NB4 (cell line): Measurements from ENCODE around the gene ZFHX3.

Experiments used
- DNase-seq: peaks from one replicate; pipeline ENCODE4 v3.0.0; 2010; ENCODE audit warnings: low read depth
- H3K4me3 ChIP-seq: one replicate; pipeline ENCODE4 v1.5.1; 2011; ENCODE audit warnings: mild to moderate bottlenecking, low read depth, low read length, moderate library complexity
- CTCF ChIP-seq: IDR thresholded peaks from one replicate; pipeline ENCODE4 v1.5.1; 2012; ENCODE audit warnings: low read depth, low read length
- MAX ChIP-seq: IDR thresholded peaks from 2 replicates; pipeline ENCODE4 v1.6.1; 2011; ENCODE audit warnings: low read depth, low read length
- MYC ChIP-seq: IDR thresholded peaks from 2 replicates; pipeline ENCODE4 v1.6.1; 2011; ENCODE audit warnings: low read depth, low read length
- POLR2A ChIP-seq: IDR thresholded peaks from 2 replicates; pipeline ENCODE4 v1.6.1; 2011; ENCODE audit warnings: mild to moderate bottlenecking; ENCODE audit not compliant: insufficient read length; ENCODE audit errors: extremely low read depth

Gene ZFHX3

DNA sequence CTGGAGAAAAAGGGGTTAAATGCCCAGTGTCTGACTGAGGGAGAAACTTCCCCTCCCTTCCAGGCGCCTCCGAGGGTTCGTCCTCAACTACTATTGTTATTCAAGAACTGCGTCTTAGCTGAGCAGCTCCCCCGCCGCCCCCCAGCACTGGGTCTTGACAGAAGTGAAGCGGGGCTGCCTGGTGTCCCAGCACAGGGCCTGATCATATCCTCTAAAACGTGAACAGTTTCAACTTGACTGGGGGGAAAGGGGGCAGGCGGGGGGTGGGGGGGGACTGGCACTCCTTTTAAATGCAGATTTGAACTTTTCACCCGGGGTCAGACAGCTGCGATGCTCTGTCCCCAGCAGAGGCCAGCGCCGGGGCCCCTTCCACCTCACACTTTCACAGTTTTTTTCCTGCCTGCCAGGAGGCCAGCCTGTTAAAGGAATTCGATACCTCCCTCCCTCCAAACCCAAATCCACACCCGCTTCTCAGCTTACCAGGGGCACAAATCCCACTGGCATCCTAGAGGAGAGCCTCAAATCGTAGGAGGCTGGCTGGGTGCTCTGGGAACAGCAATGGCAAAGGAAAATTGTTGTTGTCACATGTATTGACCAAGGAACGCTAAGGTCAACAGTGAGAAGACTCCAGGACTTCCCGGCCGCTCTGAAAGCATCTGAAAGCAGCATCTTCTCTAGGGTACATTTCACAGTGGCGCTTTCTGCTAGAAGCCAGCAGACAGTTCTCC lies 14.5 kb downstream of the ZFHX3 start:
- no peak for TF ChIP-seq CTCF
- TF ChIP-seq MAX, result no peak
- no peak for TF ChIP-seq POLR2A
- no peak for TF ChIP-seq MYC
- DNase-seq, result no peak
- no peak overlapping the region for H3K4me3 ChIP-seq

DNA sequence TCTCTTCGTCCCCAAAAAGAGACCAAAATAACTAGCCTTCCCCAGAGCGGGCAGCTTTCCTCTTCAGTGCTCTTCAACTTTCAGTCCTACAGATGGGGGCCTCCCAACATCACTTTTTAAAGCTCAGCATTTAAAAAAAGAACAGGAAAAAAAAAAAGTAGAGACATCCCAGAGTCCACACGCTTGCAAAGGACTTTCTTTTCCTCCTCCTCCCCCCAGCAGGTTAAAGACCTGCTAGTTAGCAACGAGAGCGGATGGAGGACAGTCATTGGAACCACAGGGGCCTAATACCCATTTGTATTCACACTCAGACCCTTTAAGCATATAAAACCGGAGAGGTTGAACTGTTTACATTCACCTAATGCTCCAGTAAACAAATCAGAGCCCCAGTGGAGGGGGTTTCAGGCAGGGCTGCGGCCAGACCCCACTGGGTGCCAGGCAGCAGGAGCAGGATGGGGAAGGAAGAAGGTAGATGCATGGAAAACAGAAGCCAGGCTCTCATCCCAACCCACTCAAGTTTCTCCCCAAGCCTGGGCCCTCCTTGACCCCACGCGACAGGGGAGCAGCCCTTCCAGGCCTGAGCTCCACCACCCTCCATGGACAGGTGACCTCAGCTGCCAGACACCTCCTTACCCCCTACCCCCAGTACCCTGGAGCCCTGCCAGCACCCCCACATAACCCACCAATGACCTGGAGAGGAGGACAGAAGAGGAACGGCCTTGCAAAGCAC lies 15.2 kb downstream of the ZFHX3 start:
- TF ChIP-seq POLR2A (no peak), MYC (no peak), MAX (no peak), CTCF (no peak)
- no peak overlapping the region for H3K4me3 ChIP-seq
- DNase-seq, result no peak

DNA sequence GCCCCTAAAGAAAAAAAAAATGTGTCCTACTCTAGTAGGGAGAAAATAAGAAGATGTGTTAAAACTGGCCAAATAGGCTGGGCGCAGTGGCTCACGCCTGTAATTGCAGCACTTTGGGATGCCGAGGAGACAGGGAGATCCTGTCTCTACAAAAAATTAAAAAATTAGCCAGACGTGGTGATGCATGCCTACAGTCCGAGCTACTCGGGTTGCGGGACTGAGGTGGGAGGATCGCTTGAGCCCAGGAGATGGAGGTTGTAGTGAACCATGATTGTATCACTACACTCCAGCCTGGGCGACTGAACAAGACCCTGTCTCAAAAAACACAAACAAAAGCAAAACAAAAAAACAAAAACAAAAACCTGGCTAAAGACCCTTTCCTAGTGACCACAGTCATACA lies 15.9 kb downstream of the ZFHX3 start:
- TF ChIP-seq MYC, result no peak
- no peak for TF ChIP-seq POLR2A
- no peak for TF ChIP-seq CTCF
- no peak for TF ChIP-seq MAX
- no peak for DNase-seq
- no peak overlapping the region for H3K4me3 ChIP-seq

DNA sequence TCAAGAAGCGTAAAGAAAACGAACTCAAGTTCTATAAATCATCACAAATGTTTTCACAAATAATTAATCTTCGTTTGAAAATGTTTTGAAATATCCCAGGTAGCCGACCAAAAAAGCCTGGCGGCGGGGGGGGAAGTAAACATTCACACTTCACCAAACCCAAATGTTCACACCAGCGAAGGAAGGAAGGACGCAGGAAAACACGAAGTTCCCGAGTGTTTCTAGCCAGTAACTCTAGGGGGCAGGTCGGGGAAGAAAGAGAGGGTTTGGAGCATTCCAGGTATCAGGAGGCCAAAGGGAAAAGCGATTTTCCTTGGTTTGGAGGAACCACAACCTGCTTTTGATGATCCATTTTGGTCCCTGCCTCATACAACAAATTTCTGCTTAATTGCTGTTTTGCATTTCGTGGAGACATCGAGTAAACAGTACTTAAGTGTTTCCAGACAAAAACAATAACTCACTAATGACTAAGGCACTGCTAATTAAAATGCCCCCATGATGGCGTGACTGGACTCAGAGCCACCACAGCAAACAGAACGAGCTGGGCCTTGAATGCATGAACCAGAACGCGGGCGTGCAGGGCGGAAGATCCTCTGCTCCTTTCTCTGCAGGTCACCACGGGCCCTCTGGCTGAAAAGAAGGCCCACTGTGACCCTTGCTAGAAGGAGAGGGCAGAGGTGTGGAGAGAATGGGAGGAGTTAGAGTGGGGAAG lies 16.6 kb downstream of the ZFHX3 start:
- TF ChIP-seq MYC, result no peak
- no peak for TF ChIP-seq CTCF
- TF ChIP-seq POLR2A, result no peak
- TF ChIP-seq MAX, result no peak
- no peak for DNase-seq
- no peak overlapping the region for H3K4me3 ChIP-seq

- no peak for DNase-seq
- TF ChIP-seq MAX, result no peak
- no peak for TF ChIP-seq MYC
- no peak for TF ChIP-seq POLR2A
- no peak for TF ChIP-seq CTCF
- no peak overlapping the region for H3K4me3 ChIP-seq
Observed at GRCh38 chr16:73028721-73029361, 19.1 kb downstream of the ZFHX3 start.
